ENCODE data around the gene WDFY4. TPM values are rescaled to one million over a fixed set of nuclear protein-coding genes. Genes with fewer than 3 reads are reported as not detected.

WDFY4 gene
- total RNA-seq, 1 experiment from 2014 or later: 0.22 TPM

DNA sequence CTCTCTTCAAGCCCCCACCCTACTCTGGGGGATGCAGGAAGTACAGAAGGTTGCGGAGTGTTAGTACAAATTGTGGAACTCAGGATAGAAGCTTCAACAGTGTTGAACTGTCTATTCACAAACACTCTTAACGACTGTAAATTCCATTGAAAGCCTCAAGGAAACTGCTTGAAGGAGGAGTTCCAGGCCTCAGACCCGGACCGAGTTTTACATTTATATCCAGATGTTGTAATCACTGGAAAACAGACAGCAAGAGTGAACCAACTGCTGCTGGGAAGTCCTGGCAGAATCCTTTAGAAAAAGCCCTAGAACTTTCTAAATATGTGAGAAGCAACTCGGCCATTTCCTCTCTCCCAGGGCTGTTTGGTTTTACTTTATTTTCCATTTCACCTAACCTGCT is 339.1 kb downstream of the WDFY4 start:
- CTCF ChIA-PET: no interaction called here
- Histone ChIP-seq H3K4me2 (ENCODE audit: low read length) (no peak overlapping the region), H3K4me3 (replicated peaks in 1 of 2; ENCODE audit: low read depth in 1 of 2, low read length in 2 of 2) (no peak overlapping the region), H3K27ac (ENCODE audit: low read depth, low read length) (no peak overlapping the region), H3K4me1 (ENCODE audit: control insufficient read depth in 1 of 2, insufficient read depth in 2 of 2, low read length in 2 of 2) (no peaks in the 10 kb centered on the region), H4K20me1 (ENCODE audit: insufficient read depth) (no peaks in the 10 kb centered on the region), H3K9me3 (ENCODE audit: control insufficient read depth in 1 of 2, insufficient read depth in 1 of 2, low read depth in 1 of 2, low read length in 2 of 2) (no peaks in the 10 kb centered on the region), H3K27me3 (ENCODE audit: insufficient read depth, low read length) (peaks cover 61% of the 10 kb centered on the region), H3K36me3 (ENCODE audit: control insufficient read depth in 1 of 2, insufficient read depth in 2 of 2, low read length in 2 of 2) (no peaks in the 10 kb centered on the region), H2AFZ (ENCODE audit: low read depth, low read length, poor library complexity, severe bottlenecking) (no peak overlapping the region), H3K9me2 (ENCODE audit: insufficient read depth) (no peaks in the 10 kb centered on the region), H3K9ac (ENCODE audit: low read length) (no peak overlapping the region), H3K79me2 (ENCODE audit: insufficient read depth, low read length) (no peaks in the 10 kb centered on the region)
- intact Hi-C loops (cut with micrococcal nuclease): no loop called here
- RAD21 ChIA-PET (ENCODE audit: low non-redundant PET in 1 of 2, low total read pairs in 2 of 2, uncharacterized antibody in 2 of 2, unreplicated experiment in 2 of 2): no interaction called here
- BruUV-seq (replicated peaks): no TSS peak
- POLR2A ChIA-PET: no interaction called here
- TF ChIP-seq ZNF274 (IDR thresholded peaks at IDR 0.05; ENCODE audit: low read depth, low read length) (no peak), POLR2AphosphoS5 (IDR thresholded peaks at IDR 0.05; ENCODE audit: low read depth, low read length) (no peak), EZH2 (IDR thresholded peaks at IDR 0.05) (no peak), JUND (IDR thresholded peaks at IDR 0.05) (no peak), ZFX (IDR thresholded peaks at IDR 0.05) (no peak), RAD21 (IDR thresholded peaks at IDR 0.05; ENCODE audit: low read depth) (no peak), CBX3 (IDR thresholded peaks at IDR 0.05; ENCODE audit: low read depth) (no peak), YY1 (IDR thresholded peaks at IDR 0.05; ENCODE audit: extremely low read depth, insufficient replicate concordance, low read depth, low read length) (no peak)
- TF ChIP-seq, protein P1, sequence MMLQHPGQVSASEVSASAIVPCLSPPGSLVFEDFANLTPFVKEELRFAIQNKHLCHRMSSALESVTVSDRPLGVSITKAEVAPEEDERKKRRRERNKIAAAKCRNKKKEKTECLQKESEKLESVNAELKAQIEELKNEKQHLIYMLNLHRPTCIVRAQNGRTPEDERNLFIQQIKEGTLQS (IDR thresholded peaks at IDR 0.05): no peak
- TF ChIP-seq, protein P2, sequence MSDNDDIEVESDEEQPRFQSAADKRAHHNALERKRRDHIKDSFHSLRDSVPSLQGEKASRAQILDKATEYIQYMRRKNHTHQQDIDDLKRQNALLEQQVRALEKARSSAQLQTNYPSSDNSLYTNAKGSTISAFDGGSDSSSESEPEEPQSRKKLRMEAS (IDR thresholded peaks at IDR 0.05): no peak
- DNase-seq (ENCODE audit: low read depth, low spot score): no peak
- no peak for ATAC-seq

DNA sequence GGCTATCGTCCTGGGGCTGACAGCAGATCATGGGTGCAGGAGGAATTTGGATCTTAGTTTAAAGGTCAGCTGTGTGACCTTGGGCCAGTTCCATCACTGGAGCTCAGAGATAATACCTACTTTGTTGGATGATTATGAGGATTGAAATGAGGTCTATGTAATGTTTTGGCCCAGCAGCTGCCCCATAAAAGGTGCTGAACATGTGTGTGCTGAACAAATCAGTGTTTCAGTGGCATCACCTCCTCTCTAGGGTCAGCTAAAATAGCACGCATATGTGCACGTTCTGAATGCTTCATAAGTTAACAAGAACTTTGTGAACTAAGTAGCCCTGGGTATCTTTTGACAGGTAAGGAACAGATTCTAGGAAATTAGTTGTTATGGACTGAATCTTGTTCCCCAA is 339.8 kb downstream of the WDFY4 start:
- TF ChIP-seq EZH2phosphoT487 (IDR thresholded peaks at IDR 0.05; ENCODE audit: borderline replicate concordance) (no peak), SRF (IDR thresholded peaks at IDR 0.05; ENCODE audit: low read depth) (no peak), YY1 (IDR thresholded peaks at IDR 0.05; ENCODE audit: extremely low read depth, insufficient replicate concordance, low read depth, low read length) (no peak), CEBPB (IDR thresholded peaks at IDR 0.05; ENCODE audit: low read depth) (no peak), CBX3 (IDR thresholded peaks at IDR 0.05; ENCODE audit: low read depth) (no peak)
- TF ChIP-seq, protein P1 (IDR thresholded peaks at IDR 0.05): no peak
- Histone ChIP-seq H3K9ac (ENCODE audit: low read length) (no peak overlapping the region), H3K79me2 (ENCODE audit: insufficient read depth, low read length) (no peaks in the 10 kb centered on the region), H3K27ac (ENCODE audit: low read depth, low read length) (no peak overlapping the region), H3K4me1 (ENCODE audit: control insufficient read depth in 1 of 2, insufficient read depth in 2 of 2, low read length in 2 of 2) (no peaks in the 10 kb centered on the region), H3K36me3 (ENCODE audit: control insufficient read depth in 1 of 2, insufficient read depth in 2 of 2, low read length in 2 of 2) (no peaks in the 10 kb centered on the region), H2AFZ (ENCODE audit: low read depth, low read length, poor library complexity, severe bottlenecking) (no peak overlapping the region), H4K20me1 (ENCODE audit: insufficient read depth) (no peaks in the 10 kb centered on the region), H3K9me3 (ENCODE audit: control insufficient read depth in 1 of 2, insufficient read depth in 1 of 2, low read depth in 1 of 2, low read length in 2 of 2) (no peaks in the 10 kb centered on the region), H3K27me3 (ENCODE audit: insufficient read depth, low read length) (peaks cover 58% of the 10 kb centered on the region), H3K9me2 (ENCODE audit: insufficient read depth) (no peaks in the 10 kb centered on the region), H3K4me2 (ENCODE audit: low read length) (no peak overlapping the region), H3K4me3 (replicated peaks in 1 of 2; ENCODE audit: low read depth in 1 of 2, low read length in 2 of 2) (no peak overlapping the region)
- no peak for ATAC-seq
- DNase-seq (ENCODE audit: low read depth, low spot score): no peak
- ChIA-PET CTCF (no interaction called here), POLR2A (no interaction called here), RAD21 (ENCODE audit: low non-redundant PET in 1 of 2, low total read pairs in 2 of 2, uncharacterized antibody in 2 of 2, unreplicated experiment in 2 of 2) (no interaction called here)
- BruUV-seq (replicated peaks): no TSS peak
- intact Hi-C loops (cut with micrococcal nuclease): no loop called here
